ENCODE data around the gene DKC1. TPM values are rescaled to one million over a fixed set of nuclear protein-coding genes. Genes with fewer than 3 reads are reported as not detected.

Gene DKC1
- total RNA-seq, 1 experiment from 2014 or later = 123 TPM

DNA sequence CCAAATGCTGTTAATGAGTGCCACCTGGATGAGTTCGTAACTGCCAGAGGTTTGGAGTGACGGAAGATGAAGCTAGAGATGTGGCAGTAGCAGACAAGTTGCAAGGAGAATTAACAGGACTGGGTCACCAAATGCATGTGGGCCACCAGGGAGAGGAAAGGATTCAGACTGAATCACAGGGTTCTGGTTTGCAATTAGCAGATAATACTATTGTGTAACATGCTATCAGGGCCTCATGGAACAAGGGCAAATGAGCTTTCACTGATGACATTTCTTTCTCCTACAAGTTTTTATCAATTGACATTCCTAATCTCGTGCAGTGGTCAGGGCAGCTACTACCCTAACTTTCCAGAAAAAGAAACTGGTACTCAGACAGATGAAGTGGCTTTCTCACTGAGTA lies 33.2 kb upstream of the DKC1 start:
- no peaks in the 10 kb centered on the region for H3K27me3 ChIP-seq (ENCODE audit: insufficient read depth, low read length)
- H3K27ac ChIP-seq (ENCODE audit: low read depth, low read length) = no peak overlapping the region
- CTCF ChIA-PET = no interaction called here
- H4K20me1 ChIP-seq (ENCODE audit: insufficient read depth) = no peaks in the 10 kb centered on the region
- H3K36me3 ChIP-seq (ENCODE audit: control insufficient read depth in 1 of 2, insufficient read depth in 2 of 2, low read length in 2 of 2) = no peaks in the 10 kb centered on the region
- no peaks in the 10 kb centered on the region for H3K9me3 ChIP-seq (ENCODE audit: control insufficient read depth in 1 of 2, insufficient read depth in 1 of 2, low read depth in 1 of 2, low read length in 2 of 2)
- H3K79me2 ChIP-seq (ENCODE audit: insufficient read depth, low read length) = no peaks in the 10 kb centered on the region
- DNase-seq (ENCODE audit: low read depth, low spot score) = no peak
- POLR2A ChIA-PET = no interaction called here
- no peak overlapping the region for H3K4me2 ChIP-seq (ENCODE audit: low read length)
- BruUV-seq (replicated peaks) = no TSS peak
- no peaks in the 10 kb centered on the region for H3K9me2 ChIP-seq (ENCODE audit: insufficient read depth)
- no peak for ATAC-seq
- no peak for TF ChIP-seq EGR1 (IDR thresholded peaks at IDR 0.05; ENCODE audit: low read depth)
- TF ChIP-seq ZFX (IDR thresholded peaks at IDR 0.05) = no peak
- TF ChIP-seq YY1 (IDR thresholded peaks at IDR 0.05; ENCODE audit: extremely low read depth, insufficient replicate concordance, low read depth, low read length) = no peak
- no peak for TF ChIP-seq EZH2phosphoT487 (IDR thresholded peaks at IDR 0.05; ENCODE audit: borderline replicate concordance)
- no peaks in the 10 kb centered on the region for H3K4me1 ChIP-seq (ENCODE audit: control insufficient read depth in 1 of 2, insufficient read depth in 2 of 2, low read length in 2 of 2)
- H3K9ac ChIP-seq (ENCODE audit: low read length) = no peak overlapping the region
- RAD21 ChIA-PET (ENCODE audit: low non-redundant PET in 1 of 2, low total read pairs in 2 of 2, uncharacterized antibody in 2 of 2, unreplicated experiment in 2 of 2) = no interaction called here
- no peak overlapping the region for H2AFZ ChIP-seq (ENCODE audit: low read depth, low read length, poor library complexity, severe bottlenecking)
- no peak overlapping the region for H3K4me3 ChIP-seq (replicated peaks in 1 of 2; ENCODE audit: low read depth in 1 of 2, low read length in 2 of 2)
- intact Hi-C loops (cut with micrococcal nuclease) = no loop called here

DNA sequence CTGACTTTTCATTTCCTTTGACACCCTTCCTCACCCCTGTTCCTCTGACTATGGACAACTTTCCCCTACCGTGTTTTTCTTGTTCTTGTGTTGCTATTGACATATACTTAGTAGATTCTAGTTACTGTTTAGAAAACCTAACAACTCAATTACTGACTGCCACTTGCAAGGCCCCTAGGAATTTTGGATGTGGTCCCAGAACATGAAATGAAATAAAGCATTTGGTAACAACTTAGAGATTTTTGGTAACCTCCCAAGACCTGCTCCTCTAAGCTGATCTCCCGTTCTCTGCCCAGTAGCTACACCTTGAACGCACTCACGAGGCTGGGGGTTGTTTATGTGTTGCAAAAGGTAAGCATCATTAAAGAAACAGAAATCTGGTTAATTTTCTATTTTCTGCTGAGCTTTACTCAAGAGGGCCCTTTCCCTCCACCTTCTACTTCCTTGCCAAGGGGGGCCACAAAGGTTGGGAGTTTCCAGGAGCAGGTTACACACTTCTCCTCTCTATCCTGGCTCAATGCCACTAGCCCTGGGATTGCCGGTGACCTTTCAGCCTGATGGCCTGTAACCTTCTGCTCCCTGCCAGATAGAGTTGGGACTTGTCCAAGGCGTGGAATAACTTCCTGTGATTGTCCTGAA lies 32.3 kb upstream of the DKC1 start:
- Histone ChIP-seq H3K4me2 (ENCODE audit: low read length) (no peak overlapping the region), H3K9me2 (ENCODE audit: insufficient read depth) (no peaks in the 10 kb centered on the region), H3K27me3 (ENCODE audit: insufficient read depth, low read length) (no peaks in the 10 kb centered on the region), H3K4me3 (replicated peaks in 1 of 2; ENCODE audit: low read depth in 1 of 2, low read length in 2 of 2) (no peak overlapping the region), H3K27ac (ENCODE audit: low read depth, low read length) (no peak overlapping the region), H4K20me1 (ENCODE audit: insufficient read depth) (no peaks in the 10 kb centered on the region), H3K4me1 (ENCODE audit: control insufficient read depth in 1 of 2, insufficient read depth in 2 of 2, low read length in 2 of 2) (no peaks in the 10 kb centered on the region), H3K9ac (ENCODE audit: low read length) (no peak overlapping the region), H3K79me2 (ENCODE audit: insufficient read depth, low read length) (no peaks in the 10 kb centered on the region), H2AFZ (ENCODE audit: low read depth, low read length, poor library complexity, severe bottlenecking) (no peak overlapping the region), H3K36me3 (ENCODE audit: control insufficient read depth in 1 of 2, insufficient read depth in 2 of 2, low read length in 2 of 2) (no peaks in the 10 kb centered on the region), H3K9me3 (ENCODE audit: control insufficient read depth in 1 of 2, insufficient read depth in 1 of 2, low read depth in 1 of 2, low read length in 2 of 2) (no peaks in the 10 kb centered on the region)
- no peak for ATAC-seq
- ChIA-PET CTCF (no interaction called here), RAD21 (ENCODE audit: low non-redundant PET in 1 of 2, low total read pairs in 2 of 2, uncharacterized antibody in 2 of 2, unreplicated experiment in 2 of 2) (no interaction called here), POLR2A (no interaction called here)
- no peak for DNase-seq (ENCODE audit: low read depth, low spot score)
- intact Hi-C loops (cut with micrococcal nuclease) = no loop called here
- TF ChIP-seq YY1 (IDR thresholded peaks at IDR 0.05; ENCODE audit: extremely low read depth, insufficient replicate concordance, low read depth, low read length) = no peak
- TF ChIP-seq, protein P1, sequence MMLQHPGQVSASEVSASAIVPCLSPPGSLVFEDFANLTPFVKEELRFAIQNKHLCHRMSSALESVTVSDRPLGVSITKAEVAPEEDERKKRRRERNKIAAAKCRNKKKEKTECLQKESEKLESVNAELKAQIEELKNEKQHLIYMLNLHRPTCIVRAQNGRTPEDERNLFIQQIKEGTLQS (IDR thresholded peaks at IDR 0.05) = no peak
- no peak for TF ChIP-seq SRF (IDR thresholded peaks at IDR 0.05; ENCODE audit: low read depth)
- TF ChIP-seq, protein P2, sequence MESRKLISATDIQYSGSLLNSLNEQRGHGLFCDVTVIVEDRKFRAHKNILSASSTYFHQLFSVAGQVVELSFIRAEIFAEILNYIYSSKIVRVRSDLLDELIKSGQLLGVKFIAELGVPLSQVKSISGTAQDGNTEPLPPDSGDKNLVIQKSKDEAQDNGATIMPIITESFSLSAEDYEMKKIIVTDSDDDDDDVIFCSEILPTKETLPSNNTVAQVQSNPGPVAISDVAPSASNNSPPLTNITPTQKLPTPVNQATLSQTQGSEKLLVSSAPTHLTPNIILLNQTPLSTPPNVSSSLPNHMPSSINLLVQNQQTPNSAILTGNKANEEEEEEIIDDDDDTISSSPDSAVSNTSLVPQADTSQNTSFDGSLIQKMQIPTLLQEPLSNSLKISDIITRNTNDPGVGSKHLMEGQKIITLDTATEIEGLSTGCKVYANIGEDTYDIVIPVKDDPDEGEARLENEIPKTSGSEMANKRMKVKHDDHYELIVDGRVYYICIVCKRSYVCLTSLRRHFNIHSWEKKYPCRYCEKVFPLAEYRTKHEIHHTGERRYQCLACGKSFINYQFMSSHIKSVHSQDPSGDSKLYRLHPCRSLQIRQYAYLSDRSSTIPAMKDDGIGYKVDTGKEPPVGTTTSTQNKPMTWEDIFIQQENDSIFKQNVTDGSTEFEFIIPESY (IDR thresholded peaks at IDR 0.05; ENCODE audit: extremely low read depth, insufficient replicate concordance, low read length) = no peak
- no peak for TF ChIP-seq RAD21 (IDR thresholded peaks at IDR 0.05; ENCODE audit: low read depth)
- no peak for TF ChIP-seq CEBPB (IDR thresholded peaks at IDR 0.05; ENCODE audit: low read depth)
- TF ChIP-seq POLR2AphosphoS5 (IDR thresholded peaks at IDR 0.05; ENCODE audit: low read depth, low read length) = no peak
- TF ChIP-seq ZFX (IDR thresholded peaks at IDR 0.05) = no peak
- TF ChIP-seq SP1 (IDR thresholded peaks at IDR 0.05; ENCODE audit: low read depth) = no peak
- no peak for TF ChIP-seq CBX3 (IDR thresholded peaks at IDR 0.05; ENCODE audit: low read depth)
- TF ChIP-seq, protein P3, sequence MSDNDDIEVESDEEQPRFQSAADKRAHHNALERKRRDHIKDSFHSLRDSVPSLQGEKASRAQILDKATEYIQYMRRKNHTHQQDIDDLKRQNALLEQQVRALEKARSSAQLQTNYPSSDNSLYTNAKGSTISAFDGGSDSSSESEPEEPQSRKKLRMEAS (IDR thresholded peaks at IDR 0.05) = no peak
- BruUV-seq (replicated peaks) = no TSS peak

Measured in HCT116 (cell line).